Muscle layer of colon (tissue), 2 donors: ENCODE data around the gene HK1.

ENCODE experiments used
- H3K27ac ChIP-seq: one replicate; pipeline ENCODE4 v1.7.0; 2013; ENCODE audit warnings: low read depth, mild to moderate bottlenecking, low read length, moderate library complexity
- H3K27me3 ChIP-seq, 2 donors: one replicate each; pipeline ENCODE4 v1.7.0; 2013; ENCODE audit warnings: low read length in 2 of 2, mild to moderate bottlenecking in 2 of 2; ENCODE audit not compliant: insufficient read depth in 2 of 2, control insufficient read depth in 1 of 2
- H3K36me3 ChIP-seq: one replicate; pipeline ENCODE4 v1.7.0; 2013; ENCODE audit warnings: mild to moderate bottlenecking, low read length; ENCODE audit not compliant: insufficient read depth
- H3K4me1 ChIP-seq: one replicate; pipeline ENCODE4 v1.7.0; 2013; ENCODE audit warnings: mild to moderate bottlenecking, low read length; ENCODE audit not compliant: insufficient read depth
- H3K4me3 ChIP-seq, 2 donors: one replicate each; pipeline ENCODE4 v1.7.0; 2013; ENCODE audit warnings: low read length in 2 of 2, low read depth in 1 of 2, mild to moderate bottlenecking in 1 of 2, moderate library complexity in 1 of 2
- H3K9ac ChIP-seq: one replicate; pipeline ENCODE4 v1.7.0; 2013; ENCODE audit warnings: low read length
- H3K9me3 ChIP-seq: one replicate; pipeline ENCODE4 v1.7.0; 2013; ENCODE audit warnings: mild to moderate bottlenecking, low read length
- donor health status: abdominal sarcoma.
- donor health status: Adenocarcinoma of cecum.

HK1 gene

GRCh38 chr10:69338547-69339450 lies 60.5 kb downstream of the HK1 start:
- Histone ChIP-seq H3K9ac (no peak overlapping the region), H3K27ac (no peak overlapping the region), H3K27me3 (no peaks in the 10 kb centered on the region), H3K9me3 (no peaks in the 10 kb centered on the region), H3K4me3 (no peak overlapping the region), H3K36me3 (peaks cover 3% of the 10 kb centered on the region), H3K4me1 (peaks cover 45% of the 10 kb centered on the region)

GRCh38 chr10:69340695-69341094 lies 62.4 kb downstream of the HK1 start:
- no peak overlapping the region for H3K4me3 ChIP-seq
- H3K9ac ChIP-seq = no peak overlapping the region
- no peak overlapping the region for H3K27ac ChIP-seq
- H3K4me1 ChIP-seq = peaks cover 27% of the 10 kb centered on the region
- peaks cover 10% of the 10 kb centered on the region for H3K36me3 ChIP-seq
- no peaks in the 10 kb centered on the region for H3K9me3 ChIP-seq
- no peaks in the 10 kb centered on the region for H3K27me3 ChIP-seq

- peaks cover 15% of the 10 kb centered on the region for H3K4me1 ChIP-seq
- no peak overlapping the region for H3K9ac ChIP-seq
- peaks cover 14% of the 10 kb centered on the region for H3K36me3 ChIP-seq
- no peaks in the 10 kb centered on the region for H3K27me3 ChIP-seq
- no peak overlapping the region for H3K4me3 ChIP-seq
- H3K9me3 ChIP-seq = no peaks in the 10 kb centered on the region
- H3K27ac ChIP-seq = no peak overlapping the region
Observed at GRCh38 chr10:69343905-69344304, 65.6 kb downstream of the HK1 start.

GRCh38 chr10:69344591-69345252 lies 66.4 kb downstream of the HK1 start:
- H3K9me3 ChIP-seq = no peaks in the 10 kb centered on the region
- peaks cover 19% of the 10 kb centered on the region for H3K36me3 ChIP-seq
- no peak overlapping the region for H3K27ac ChIP-seq
- no peak overlapping the region for H3K9ac ChIP-seq
- no peaks in the 10 kb centered on the region for H3K27me3 ChIP-seq
- H3K4me3 ChIP-seq = no peak overlapping the region
- H3K4me1 ChIP-seq = peaks cover 12% of the 10 kb centered on the region

- Histone ChIP-seq H3K9ac (no peak overlapping the region), H3K36me3 (peaks cover 19% of the 10 kb centered on the region), H3K4me3 (no peak overlapping the region), H3K9me3 (no peaks in the 10 kb centered on the region), H3K27ac (no peak overlapping the region), H3K27me3 (no peaks in the 10 kb centered on the region), H3K4me1 (peaks cover 12% of the 10 kb centered on the region)
Observed at GRCh38 chr10:69345402-69345801, 67.1 kb downstream of the HK1 start.

- Histone ChIP-seq H3K9ac (no peak overlapping the region), H3K9me3 (no peaks in the 10 kb centered on the region), H3K27me3 (no peaks in the 10 kb centered on the region), H3K4me3 (no peak overlapping the region), H3K27ac (no peak overlapping the region), H3K36me3 (peaks cover 19% of the 10 kb centered on the region), H3K4me1 (peaks cover 12% of the 10 kb centered on the region)
Observed at GRCh38 chr10:69345890-69346474, 67.7 kb downstream of the HK1 start.

- no peak overlapping the region for H3K9ac ChIP-seq
- no peak overlapping the region for H3K27ac ChIP-seq
- H3K9me3 ChIP-seq = no peaks in the 10 kb centered on the region
- no peaks in the 10 kb centered on the region for H3K27me3 ChIP-seq
- H3K4me3 ChIP-seq = no peak overlapping the region
- peaks cover 19% of the 10 kb centered on the region for H3K36me3 ChIP-seq
- peaks cover 12% of the 10 kb centered on the region for H3K4me1 ChIP-seq
Observed at GRCh38 chr10:69346776-69347175, 68.5 kb downstream of the HK1 start.

GRCh38 chr10:69348816-69349541 lies 70.7 kb downstream of the HK1 start:
- Histone ChIP-seq H3K9ac (no peak overlapping the region), H3K27ac (no peak overlapping the region)

GRCh38 chr10:69349542-69349888 lies 71.2 kb downstream of the HK1 start:
- H3K36me3 ChIP-seq = peaks cover 10% of the 10 kb centered on the region
- H3K27ac ChIP-seq = no peak overlapping the region
- H3K4me3 ChIP-seq = no peak overlapping the region
- no peaks in the 10 kb centered on the region for H3K27me3 ChIP-seq
- H3K9ac ChIP-seq = no peak overlapping the region
- H3K4me1 ChIP-seq = peaks cover 12% of the 10 kb centered on the region
- H3K9me3 ChIP-seq = no peaks in the 10 kb centered on the region

More at GRCh38 chr10:69348816-69349541, 70.7 kb downstream of the HK1 start:
- Histone ChIP-seq H3K9me3 (no peaks in the 10 kb centered on the region), H3K36me3 (peaks cover 15% of the 10 kb centered on the region), H3K4me1 (peaks cover 12% of the 10 kb centered on the region), H3K4me3 (no peak overlapping the region), H3K27me3 (no peaks in the 10 kb centered on the region)

- H3K4me1 ChIP-seq = peaks cover 7% of the 10 kb centered on the region
- no peaks in the 10 kb centered on the region for H3K27me3 ChIP-seq
- H3K27ac ChIP-seq = no peak overlapping the region
- no peaks in the 10 kb centered on the region for H3K9me3 ChIP-seq
- no peak overlapping the region for H3K9ac ChIP-seq
- H3K36me3 ChIP-seq = peaks cover 5% of the 10 kb centered on the region
- no peak overlapping the region for H3K4me3 ChIP-seq
Observed at GRCh38 chr10:69351589-69351988, 73.3 kb downstream of the HK1 start.
